Measurements from ENCODE around the gene OR7E24.
A peak's percentile ranks its signal among the peaks of the same experiment; 100 is the strongest.

The OR7E24 gene

GRCh38 chr19:9296336-9296735 is 45.6 kb downstream of the OR7E24 start:
- peak overlapping the region; percentile 14 for H3K4me3 ChIP-seq
- no peak overlapping the region for H3K27ac ChIP-seq
- TF ChIP-seq CTCF (IDR thresholded peaks at IDR 0.05), result no peak
- no peak for DNase-seq (ENCODE audit: low spot score)

Data from coronary artery (tissue), 2 donors.